Endometrial microvascular endothelial cells (primary cell): ENCODE measurements around the gene BCR. TPM values are rescaled to one million over a fixed set of nuclear protein-coding genes. Genes with fewer than 3 reads are reported as not detected.

Experiments used
- in situ Hi-C: cut with HindIII; loops from 2 replicates; pipeline ENCODE4 v1.10.0; 2017; ENCODE audit warnings: low sequenced_read_pairs, low pct_unique_long_range_greater_than_20kb; ENCODE audit errors: inconsistent ontology term
- total RNA-seq: library from RNA; depleted of rRNA; stranded (reverse); fragments of >200 nt; gene quantifications from one replicate; pipeline ENCODE4 v1.2.3, GENCODE V29; 2015; ENCODE audit errors: inconsistent ontology term

BCR gene
- total RNA-seq, 1 donor from 2014 or later, result 96.7 TPM

DNA sequence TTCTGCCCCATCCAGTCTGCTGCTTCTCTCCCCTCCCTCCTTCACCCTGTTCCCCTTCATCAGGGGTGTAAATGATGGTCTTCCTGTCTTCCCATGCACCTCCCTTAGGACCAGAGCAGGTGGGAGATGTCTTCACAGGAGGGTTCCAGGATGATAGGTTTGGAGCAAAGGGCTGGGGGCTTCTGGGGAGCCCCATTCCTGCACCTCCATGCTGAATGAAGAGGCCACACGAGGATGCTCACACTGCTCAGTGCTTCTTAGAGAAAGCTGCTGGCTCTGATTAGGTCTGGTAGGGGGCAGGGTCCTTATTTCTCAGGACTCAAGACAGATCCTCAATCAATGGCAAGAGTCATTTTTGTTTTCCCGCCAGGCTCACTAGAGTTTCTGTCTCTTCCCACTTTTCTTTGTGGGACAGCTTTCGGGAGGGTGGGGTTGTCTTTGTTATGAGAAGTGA lies 41.1 kb downstream of the BCR start:
- in situ Hi-C loops, result no loop called here

DNA sequence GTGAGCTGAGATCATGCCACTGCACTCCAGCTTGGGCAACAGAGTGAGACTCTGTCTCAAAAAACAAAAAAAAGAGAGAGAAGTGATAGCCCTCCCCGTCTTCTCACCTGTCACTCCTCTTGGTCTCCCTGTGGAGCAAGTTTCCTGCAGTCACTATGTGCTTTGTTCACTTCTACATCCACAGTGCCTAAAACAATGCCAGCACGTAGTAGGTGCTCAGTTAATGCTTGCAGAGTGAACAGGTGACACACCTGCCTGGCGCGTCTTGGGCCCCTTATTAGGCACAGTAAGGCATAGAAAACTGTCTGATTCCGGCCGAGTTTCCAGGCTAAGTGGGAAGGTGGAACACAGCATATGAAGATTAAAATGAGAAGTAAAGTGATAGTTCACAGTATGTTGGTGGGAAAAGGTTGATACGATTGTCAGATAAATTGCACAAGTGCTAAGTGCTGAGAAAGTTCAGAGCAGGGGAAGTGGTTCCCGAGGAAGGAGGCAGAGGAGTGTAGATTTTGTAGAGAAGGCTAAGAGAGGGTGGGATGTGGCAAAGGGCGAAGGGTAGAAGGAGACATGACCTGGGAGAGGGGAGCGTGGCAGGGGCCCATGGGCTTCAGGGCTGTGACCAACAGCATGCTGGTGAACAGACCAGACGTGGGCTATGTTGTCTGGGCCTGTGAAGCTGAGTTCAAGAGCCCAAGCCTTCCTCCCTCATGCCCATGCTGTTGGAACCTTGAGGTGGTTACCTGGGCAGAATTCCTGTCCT lies 41.9 kb downstream of the BCR start:
- in situ Hi-C loops, result no loop called here

DNA sequence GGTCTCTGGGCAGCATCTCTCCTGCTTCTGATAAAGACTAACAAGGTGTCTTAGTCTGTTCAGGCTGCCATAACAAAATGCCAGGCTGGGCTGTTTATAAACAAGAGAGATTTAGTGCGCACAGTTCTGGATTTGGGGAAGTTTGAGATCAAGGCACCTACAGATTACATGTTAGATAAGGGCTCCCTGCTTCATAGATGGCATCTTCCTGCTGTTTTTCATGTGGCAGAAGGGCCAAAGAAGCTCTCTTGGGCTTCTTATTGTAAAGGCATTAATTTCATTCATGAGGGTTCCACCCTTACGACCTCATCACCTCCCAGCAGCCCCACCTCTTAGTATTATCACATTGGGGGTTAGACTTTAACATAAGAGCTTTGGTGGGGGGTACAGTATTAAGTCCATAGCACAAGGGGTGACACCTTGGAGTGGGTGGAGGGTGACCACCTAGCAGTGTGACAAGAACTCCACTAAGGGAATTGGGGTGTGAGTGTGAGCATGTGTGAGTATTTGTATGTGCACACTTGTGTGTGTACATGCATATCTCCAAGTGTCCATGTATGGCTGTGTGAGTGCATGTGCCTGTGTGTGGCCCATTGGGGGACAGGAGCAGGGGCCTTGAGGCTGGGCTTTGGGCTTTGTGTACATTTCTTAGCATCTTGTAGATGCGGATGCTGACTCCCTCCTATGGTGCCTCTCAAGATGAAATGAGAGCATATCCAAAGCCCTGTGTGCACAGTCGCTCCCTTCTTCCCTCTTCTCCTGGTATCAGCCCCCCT lies 42.7 kb downstream of the BCR start:
- in situ Hi-C loops, result no loop called here

DNA sequence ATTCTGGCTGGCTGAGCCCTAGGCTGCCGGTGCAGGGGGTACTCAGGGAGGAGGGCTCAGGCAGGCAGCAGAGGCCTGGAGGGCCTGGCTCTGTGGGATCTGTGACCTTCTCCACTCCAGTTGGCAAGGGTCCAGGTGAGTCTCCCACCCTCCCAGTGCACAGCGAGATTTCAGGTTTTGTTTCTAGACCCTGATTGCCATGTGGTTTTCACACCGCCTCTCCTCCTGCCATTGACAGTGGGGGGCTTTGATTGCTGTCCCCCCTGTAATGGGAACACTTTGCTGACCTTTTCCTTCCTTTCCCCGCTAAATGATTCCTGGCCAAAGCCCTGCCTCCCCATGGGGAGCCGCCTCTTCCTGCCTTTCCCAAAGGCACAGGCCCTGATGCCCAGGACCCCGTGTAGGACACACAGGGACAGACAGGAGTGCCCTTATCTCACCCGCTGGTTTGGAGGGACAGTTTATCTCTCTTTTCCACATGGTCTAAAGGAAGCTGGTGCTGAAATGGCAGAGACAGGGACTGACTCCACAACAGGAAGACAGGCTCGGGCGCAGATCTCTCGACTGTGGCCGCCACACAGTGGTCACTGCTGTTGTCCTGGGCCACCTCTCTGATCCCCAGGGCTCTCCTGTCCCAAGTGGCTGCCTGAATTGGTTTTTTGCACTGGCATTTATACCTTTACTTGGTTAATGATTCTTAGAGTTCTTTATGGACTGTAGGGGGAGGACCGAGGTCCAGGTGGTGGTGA lies 43.4 kb downstream of the BCR start:
- in situ Hi-C loops, result no loop called here

DNA sequence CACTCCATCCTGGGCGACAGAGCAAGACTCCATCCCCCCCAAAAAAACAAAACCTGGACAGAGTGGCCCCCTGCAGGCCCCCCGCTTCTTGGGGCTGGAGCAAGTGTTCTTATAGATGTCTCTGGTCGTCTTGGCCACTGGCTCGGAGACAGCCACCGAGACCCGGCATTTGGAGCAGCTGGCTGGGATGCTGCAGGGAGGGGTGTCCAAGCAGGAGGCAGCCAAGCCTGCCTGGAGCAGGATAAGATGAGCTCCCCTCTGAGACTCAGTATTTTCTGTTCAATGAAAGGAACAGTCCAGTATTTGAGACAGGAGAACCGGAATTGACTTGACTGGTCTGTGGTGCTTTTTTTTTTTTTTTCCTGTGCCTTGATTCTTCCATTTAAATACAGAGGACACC lies 44.5 kb downstream of the BCR start:
- in situ Hi-C loops, result loop anchor here (5.0 kb wide), 1 partner anchor 38 kb away; no protein-coding TSS in a partner anchor

DNA sequence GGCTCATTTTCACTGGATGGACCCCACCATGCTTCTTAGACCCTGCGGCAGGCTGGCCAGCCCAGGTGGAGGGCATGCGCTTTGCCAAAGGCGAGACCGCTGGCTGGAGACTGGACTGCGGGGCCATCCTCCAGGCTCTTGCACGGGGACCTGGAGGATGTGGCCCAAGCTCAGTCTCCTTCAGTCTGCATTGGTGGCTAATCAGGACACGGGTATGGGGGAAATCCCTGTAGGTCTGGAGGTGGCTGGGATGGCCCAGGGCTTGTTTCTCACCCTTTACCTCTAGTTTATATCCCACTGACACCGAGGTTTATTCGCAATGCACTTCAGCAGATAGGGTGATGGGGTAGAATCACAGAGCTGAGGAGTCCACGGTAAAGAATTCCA lies 45.0 kb downstream of the BCR start:
- in situ Hi-C loops, result loop anchor here (5.0 kb wide), 1 partner anchor 38 kb away; no protein-coding TSS in a partner anchor

DNA sequence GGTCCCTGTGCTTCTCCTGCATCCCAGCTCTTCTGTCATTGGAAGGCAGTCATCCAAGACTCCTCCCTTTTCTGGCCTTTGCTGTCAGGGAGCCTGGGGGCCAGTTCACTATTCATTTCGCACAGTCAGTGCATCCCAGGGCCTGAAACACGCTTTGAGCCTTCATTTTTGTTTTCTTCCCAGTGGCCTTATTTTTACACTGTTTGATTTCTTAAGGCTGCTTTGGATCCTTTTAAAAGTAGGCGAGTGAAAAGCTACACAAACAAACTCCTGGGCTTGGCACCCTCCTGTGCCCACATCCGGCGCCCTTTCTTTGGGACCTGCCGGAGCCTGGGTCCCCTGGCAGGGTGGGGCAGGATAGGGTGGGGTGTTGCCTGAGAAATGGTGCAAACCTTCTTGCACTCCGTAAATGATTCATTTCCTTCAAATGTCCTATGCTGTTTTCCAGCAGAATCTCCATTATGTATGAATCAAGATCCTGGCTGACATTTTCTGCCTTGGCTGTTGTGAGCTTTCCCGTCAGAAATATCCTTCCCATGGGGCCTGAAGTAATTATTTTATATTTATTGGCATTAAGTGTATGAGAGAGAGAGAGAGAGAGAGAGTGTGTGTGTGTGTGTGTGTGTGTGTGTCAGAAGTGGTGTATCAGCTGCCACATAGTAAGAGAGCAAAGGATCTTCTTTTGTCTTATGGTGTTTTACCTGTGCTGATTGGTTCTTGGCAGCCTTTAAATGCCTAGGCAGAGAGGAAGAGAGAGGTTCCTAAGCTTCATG lies 45.6 kb downstream of the BCR start:
- in situ Hi-C loops, result loop anchor here (5.0 kb wide), 1 partner anchor 39 kb away; no protein-coding TSS in a partner anchor

DNA sequence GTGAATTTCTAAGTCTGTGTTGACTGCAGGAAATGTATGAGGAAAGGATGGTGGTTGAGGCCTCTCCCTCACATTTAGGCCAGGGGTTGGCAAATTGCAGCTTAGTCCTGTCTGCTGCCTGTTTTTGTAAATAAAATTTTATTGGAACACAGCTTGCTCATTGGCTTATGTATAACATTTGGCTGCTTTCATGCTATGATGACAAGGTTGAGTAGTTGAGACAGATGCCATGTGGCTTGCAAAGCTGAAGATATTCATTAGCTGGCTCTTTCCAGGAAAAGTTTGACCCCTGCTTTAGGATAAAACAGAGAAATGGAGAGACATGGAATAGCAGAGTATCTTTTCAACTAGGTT lies 46.2 kb downstream of the BCR start:
- in situ Hi-C loops, result loop anchor here (5.0 kb wide), 1 partner anchor 39 kb away; no protein-coding TSS in a partner anchor

DNA sequence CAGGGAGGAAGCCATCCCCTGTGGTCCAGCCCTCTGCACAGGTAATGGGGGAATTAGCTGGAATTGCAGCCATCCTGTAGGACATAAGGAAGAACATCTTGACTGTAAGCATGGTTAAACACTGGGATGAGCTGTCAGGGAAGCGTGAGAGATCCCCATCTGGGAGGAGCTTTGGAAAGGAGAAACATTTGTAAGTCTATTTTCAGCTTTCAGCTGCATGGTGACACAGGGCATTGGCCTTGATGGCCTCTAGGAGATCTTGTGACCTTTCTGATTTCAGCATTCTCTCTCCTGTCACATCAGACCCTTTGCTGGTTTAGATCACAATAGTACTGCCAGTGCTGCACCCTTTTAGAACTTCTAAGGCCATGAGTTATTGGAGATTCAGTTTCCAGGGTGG lies 47.1 kb downstream of the BCR start:
- in situ Hi-C loops, result loop anchor here (5.0 kb wide), 1 partner anchor 40 kb away; no protein-coding TSS in a partner anchor

DNA sequence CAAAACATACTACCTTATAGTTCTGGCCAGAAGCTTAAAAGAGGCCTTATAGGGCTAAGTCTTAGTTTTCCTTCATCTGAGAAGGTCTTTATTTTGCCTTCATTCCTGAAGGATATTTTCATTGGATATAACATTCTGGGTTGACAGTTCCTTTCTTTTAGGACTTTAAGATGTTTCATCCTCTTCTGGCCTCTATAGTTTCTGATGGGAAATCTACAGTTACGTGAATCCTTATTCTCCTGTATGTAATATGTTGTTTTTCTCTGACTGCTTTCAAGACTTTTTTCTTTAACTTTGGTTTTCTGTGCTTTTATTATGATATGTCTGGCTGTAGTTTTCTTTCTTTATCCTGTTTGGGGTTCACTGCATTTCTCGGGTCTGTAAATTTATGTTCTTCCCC lies 48.2 kb downstream of the BCR start:
- in situ Hi-C loops, result loop anchor here (5.0 kb wide), 1 partner anchor 41 kb away; no protein-coding TSS in a partner anchor

DNA sequence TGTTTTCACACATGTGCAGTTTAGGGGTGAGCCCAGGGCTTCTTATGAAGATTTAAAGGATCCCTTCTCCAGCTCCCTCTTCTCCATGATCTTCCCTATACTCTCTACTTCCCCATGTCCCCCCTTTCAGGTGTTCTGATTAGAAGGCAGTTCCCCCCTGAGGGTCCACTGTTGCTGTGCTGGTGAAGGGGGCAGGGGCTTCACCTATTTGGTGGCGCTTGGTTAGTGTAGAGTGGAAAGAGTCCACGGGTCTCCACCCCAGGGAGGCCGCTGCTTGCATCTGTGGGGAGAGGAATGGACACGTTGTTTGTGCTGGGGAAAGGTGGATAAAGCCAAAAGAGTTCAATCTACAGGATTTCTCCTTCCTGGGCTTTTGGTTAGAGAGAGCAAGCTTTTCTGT lies 49.3 kb downstream of the BCR start:
- in situ Hi-C loops, result loop anchor here (5.0 kb wide), 1 partner anchor 42 kb away; no protein-coding TSS in a partner anchor

DNA sequence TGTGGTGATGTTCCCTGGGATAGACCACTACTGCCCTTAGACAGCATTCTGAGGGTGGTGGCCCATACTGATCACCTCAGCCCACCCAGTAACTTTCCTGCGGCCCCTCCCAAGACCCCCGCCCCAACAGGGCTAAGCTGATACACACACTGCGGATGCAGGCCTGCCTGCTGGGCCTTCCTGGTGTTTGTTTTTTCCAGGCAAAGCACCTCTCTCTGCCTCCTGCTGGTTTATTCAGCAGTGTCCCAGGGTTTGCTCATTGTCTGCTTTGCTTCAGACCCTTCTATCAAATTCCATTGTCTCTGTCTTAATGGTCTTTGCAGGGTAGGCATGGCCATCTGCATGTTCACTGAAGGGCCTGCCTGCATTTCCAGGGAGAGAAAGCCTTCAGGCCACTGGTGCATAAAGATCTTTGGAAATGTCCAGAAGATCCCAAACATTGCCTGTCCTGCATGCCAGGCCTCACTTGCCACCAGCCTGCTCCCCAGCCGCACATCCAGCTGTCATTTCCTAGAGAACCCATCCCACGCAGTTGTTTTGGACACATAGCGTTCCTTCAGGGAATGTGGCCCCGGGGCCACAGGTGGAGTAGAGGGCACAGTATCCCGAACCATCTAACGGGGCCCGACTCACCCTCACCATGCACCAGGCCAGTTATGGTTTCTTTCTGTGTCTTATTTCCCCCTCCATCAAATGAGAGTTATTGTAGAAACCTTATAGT lies 50.2 kb downstream of the BCR start:
- in situ Hi-C loops, result no loop called here

DNA sequence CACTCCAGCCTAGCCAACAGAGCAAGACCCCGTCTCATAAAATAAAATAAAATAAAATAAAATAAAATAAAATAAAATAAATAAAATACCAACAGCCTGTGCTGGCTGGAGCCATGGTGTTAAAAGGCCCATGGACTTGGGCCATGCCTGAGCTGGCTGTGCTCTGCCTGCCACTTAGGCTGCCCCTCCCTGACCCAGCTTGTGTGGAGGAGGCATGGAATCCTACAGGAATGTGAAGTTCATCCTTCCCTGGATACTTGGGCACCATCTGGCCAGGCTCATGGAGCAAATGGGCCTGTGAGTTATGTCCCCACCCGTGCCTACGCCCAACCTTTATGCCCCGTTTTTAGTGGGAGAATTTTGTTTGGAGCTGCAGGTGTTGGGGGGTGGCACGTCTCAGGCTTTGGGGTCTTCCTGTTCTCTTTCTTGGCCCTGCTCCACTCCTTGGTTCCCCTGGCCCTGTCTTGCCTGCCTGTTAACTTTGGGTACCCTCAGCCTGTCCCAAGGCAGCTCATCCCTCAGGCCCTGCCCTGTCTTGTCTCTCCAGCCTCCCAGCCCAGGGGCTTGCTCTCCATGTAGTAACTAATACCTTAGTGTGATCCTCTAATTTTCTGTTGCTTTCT lies 51.3 kb downstream of the BCR start:
- in situ Hi-C loops, result no loop called here

DNA sequence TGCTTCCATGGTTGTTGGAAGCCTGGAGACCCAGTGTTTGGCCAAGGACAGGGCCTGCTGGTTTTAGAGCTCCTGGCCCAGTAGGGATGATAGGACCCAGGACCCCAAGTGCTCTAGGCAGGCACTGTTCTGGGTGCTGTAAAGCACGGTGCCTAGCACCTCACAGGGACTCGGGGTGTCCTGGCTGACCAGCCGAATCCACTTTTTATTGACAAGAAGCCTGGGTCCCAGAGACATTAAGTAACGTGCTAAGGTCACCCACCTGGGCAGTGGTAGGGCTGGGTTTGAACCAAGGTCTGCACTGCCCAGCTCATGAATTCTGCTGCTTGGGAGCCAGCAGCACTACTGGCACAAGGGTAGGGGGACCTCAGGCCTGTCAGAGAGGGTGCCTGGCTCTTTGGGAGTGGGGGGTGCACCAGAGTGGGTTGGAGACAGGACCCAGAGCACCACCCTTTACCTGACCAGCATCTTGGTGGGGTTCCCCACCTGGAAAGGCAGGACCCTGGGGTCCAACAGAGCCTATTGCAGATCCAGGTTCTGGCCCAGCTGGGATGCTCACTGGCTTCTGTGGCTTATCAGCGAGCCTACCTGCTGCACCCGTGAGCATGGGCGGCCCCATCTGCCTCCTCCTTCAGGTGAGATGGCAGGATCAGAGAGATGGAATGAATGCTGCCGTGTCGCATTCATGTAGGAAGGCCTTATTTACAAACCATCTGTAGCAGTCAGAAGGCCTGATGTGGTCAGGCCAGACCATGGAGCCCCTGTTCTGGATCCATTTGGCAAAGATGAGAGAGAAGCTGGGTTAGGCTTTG lies 52.0 kb downstream of the BCR start:
- in situ Hi-C loops, result no loop called here

DNA sequence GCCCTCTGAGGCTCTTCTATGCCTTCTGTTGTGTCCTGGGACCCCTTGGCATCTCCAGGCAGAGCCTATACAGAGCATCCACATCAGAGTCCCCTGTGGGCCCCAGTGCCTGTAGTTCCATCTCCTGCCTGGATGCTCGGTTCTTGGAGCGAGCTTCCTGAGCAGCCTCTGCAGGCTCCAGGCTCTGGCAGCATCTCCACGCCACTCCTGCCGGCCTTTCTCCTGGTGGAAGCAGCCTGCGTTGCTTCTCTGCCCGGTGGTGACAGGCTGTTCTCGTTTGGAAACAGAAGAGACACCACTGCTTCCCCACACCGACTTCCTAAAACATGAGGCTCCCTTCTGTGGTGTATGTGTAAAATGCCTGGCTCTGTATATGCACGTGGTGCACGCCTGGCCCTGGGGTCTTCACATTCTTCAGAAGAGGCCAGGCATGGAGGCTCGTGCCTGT lies 52.8 kb downstream of the BCR start:
- in situ Hi-C loops, result no loop called here

DNA sequence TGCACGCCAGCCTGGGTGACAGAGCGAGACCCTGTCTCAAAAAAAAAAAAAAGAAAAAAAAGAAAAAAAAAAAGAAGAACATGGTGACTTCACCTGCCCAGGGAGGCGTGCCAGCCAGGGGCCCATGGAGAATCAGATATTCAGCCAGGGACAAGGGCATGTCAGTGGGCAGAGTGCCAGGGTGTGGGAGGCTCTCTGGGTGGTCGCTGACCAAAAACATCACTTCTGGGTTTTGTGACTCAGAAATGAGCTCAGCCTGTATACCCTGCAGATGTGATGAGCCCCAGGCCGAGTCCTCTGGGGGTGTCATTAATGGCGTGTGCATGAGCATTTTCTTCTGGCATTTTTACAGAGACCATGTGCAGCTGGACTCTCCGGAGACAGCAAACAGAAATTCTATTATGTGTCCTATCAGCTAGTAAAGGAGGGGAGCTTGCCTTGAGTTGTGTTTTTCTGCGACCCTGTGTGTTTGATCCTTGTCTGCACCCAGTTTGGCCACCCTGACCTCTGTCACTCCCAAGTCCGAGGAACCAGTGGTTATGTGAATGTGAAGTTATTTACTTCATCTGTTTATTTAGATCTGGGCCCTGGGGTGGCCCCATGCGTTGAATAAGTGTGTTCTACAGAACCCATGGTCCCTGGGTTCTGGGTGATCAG lies 53.6 kb downstream of the BCR start:
- in situ Hi-C loops, result no loop called here
